BLaER1 treated with 17β-estradiol and CSF1 and Interleukin-3, amounts not matched to agents 10 nM and 100 nM (cell line): ENCODE measurements around the gene ALK.
"Not testable (repeated sequence)": the region's sequence is repeated elsewhere in the genome, so short reads cannot be mapped to it uniquely, and the experiment has no call there.

ENCODE experiments used
- H3K27ac ChIP-seq, 11 experiments: shearing (Covaris generic); formaldehyde crosslinking; 2 replicates each; pipeline ENCODE4 v1.8.1; 2022
- H3K27me3 ChIP-seq, 11 experiments: shearing (Covaris generic); formaldehyde crosslinking; 2 replicates each; pipeline ENCODE4 v1.8.1; 2022
- H3K36me3 ChIP-seq, 11 experiments: shearing (Covaris generic); formaldehyde crosslinking; 2 replicates each; pipeline ENCODE4 v1.8.1; 2022
- H3K4me1 ChIP-seq, 10 experiments: shearing (Covaris generic); formaldehyde crosslinking; 2 replicates each; pipeline ENCODE4 v1.8.1; 2022
- H3K4me2 ChIP-seq, 11 experiments: shearing (Covaris generic); formaldehyde crosslinking; 2 replicates each; pipeline ENCODE4 v1.8.1; 2022
- H3K4me3 ChIP-seq, 10 experiments: shearing (Covaris generic); formaldehyde crosslinking; 2 replicates each; pipeline ENCODE4 v1.8.1; 2022
- H3K9ac ChIP-seq, 11 experiments: shearing (Covaris generic); formaldehyde crosslinking; 2 replicates each; pipeline ENCODE4 v1.8.1; 2022
- H3K9me3 ChIP-seq, 11 experiments: shearing (Covaris generic); formaldehyde crosslinking; replicated peaks in 1 of 11; 2 replicates each; pipeline ENCODE4 v1.8.1; 2022
- H4K20me1 ChIP-seq, 11 experiments: shearing (Covaris generic); formaldehyde crosslinking; 2 replicates each; pipeline ENCODE4 v1.8.1; 2022
- Cebpa-rat ChIP-seq, 11 experiments: shearing (Covaris generic); IDR thresholded peaks; 2 replicates each; pipeline ENCODE4 v1.8.1; 2022

ALK gene

DNA sequence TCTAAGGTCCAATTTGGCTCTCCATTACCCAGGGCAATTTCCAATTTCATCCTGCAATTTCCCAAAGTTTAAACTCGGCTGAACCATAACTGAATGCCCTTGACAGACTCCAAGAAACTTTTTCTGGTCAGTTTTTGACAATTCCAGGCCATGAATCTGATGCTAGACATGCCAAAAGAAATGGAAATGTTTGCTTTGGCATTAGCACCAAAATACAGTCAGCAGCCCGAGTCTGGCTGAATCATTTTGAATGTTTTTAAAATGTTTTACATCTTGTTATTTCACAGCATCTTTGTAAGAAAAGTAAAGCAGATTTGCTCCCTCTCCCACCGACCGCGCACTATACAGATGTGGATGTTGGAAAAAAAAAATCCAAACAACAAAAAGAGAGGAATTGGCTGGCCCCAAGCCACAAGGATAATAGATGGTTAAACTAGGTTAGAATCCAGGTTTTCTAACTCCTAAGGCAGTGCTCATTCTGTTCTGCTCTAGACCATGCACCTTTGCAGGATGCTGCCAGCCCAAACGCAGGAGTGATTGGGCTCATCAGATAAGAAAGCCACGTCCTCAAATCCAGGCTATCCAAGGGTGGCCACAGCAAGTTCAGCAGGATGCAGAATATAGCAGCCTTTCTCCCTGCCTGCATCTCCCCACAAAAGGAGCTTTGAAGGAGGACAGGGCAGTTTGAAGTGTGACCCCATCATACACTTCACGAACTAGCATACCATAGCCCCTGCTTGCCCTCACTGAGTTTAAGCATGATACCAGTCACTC is 167.5 kb downstream of the ALK start:
- Histone ChIP-seq H3K27me3 (no peaks in the 10 kb centered on the region), H3K4me1 (peaks cover 0 to 3% (median 0%) of the 10 kb centered on the region in 10 experiments; a peak in 4 of 20 replicates), H3K4me2 (no peak overlapping the region), H3K36me3 (no peaks in the 10 kb centered on the region), H3K27ac (no peak overlapping the region), H3K4me3 (no peak overlapping the region), H3K9me3 (no peaks in the 10 kb centered on the region), H3K9ac (no peak overlapping the region), H4K20me1 (no peaks in the 10 kb centered on the region; a peak in 1 of 22 replicates)
- TF ChIP-seq Cebpa-rat (IDR thresholded peaks at IDR 0.05), result no peak

GRCh38 chr2:29751390-29751789 is 170.0 kb downstream of the ALK start:
- no peaks in the 10 kb centered on the region; a peak in 1 of 22 replicates for H4K20me1 ChIP-seq
- H3K4me1 ChIP-seq, result peaks cover 10 to 18% (median 15%) of the 10 kb centered on the region in 10 experiments; a peak in 19 of 20 replicates
- no peaks in the 10 kb centered on the region for H3K9me3 ChIP-seq
- no peak overlapping the region for H3K27ac ChIP-seq
- H3K4me3 ChIP-seq, result no peak overlapping the region
- H3K9ac ChIP-seq, result no peak overlapping the region
- no peak for TF ChIP-seq Cebpa-rat (IDR thresholded peaks at IDR 0.05)
- H3K27me3 ChIP-seq, result no peaks in the 10 kb centered on the region
- no peak overlapping the region for H3K4me2 ChIP-seq
- no peaks in the 10 kb centered on the region for H3K36me3 ChIP-seq

DNA sequence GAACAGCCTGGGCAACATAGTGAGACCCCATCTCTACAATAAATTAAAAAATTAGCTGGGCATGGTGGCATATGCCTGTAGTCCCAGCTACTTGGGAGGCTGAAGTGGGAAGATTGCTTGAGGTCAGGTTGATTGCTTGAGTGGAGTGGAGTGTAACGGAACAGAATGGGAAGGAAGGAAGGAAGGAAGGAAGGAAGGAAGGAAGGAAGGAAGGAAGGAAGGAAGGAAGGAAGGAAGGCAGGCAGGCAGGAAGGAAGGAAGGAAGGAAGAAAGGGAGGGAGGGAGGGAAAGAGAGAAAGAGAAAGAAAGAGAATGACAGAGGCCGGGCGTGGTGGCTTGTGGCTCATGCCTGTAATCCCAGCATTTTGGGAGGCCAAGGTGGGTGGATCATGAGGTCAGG is 170.9 kb downstream of the ALK start:
- peaks cover 10 to 18% (median 15%) of the 10 kb centered on the region in 10 experiments; a peak in 19 of 20 replicates for H3K4me1 ChIP-seq
- H3K27me3 ChIP-seq, H3K4me3 ChIP-seq, H3K9ac ChIP-seq, H4K20me1 ChIP-seq, H3K27ac ChIP-seq, H3K36me3 ChIP-seq, H3K4me2 ChIP-seq, H3K9me3 ChIP-seq: not testable (repeated sequence)

DNA sequence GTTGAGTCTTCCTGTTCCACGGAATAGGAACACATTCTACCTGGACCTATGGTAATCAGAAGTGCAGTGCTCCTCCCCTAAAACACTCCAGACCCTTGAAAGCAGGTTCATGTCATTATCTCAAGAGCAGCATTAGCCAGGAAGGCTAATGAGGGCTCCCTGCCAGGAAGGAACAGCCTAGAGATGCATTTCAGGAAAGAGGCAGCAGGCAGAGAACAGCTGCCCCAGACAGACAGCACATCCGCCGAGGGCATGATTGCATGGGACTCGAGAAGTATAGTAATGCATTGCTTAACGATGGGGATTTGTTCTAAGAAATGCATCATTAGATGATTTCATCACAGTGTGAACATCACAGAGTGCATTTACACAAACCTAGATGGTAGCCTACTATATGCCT is 171.5 kb downstream of the ALK start:
- TF ChIP-seq Cebpa-rat (IDR thresholded peaks at IDR 0.05), result no peak
- no peaks in the 10 kb centered on the region for H3K36me3 ChIP-seq
- H3K4me2 ChIP-seq, result no peak overlapping the region
- H3K4me1 ChIP-seq, result peaks cover 10 to 23% (median 15%) of the 10 kb centered on the region in 10 experiments; a peak in 19 of 20 replicates
- H3K27me3 ChIP-seq, result no peaks in the 10 kb centered on the region
- H3K27ac ChIP-seq, result no peak overlapping the region
- H3K9me3 ChIP-seq, result no peaks in the 10 kb centered on the region
- H3K9ac ChIP-seq, result no peak overlapping the region
- no peaks in the 10 kb centered on the region for H4K20me1 ChIP-seq
- no peak overlapping the region for H3K4me3 ChIP-seq

- no peak overlapping the region for H3K27ac ChIP-seq
- peaks cover 10 to 25% (median 15%) of the 10 kb centered on the region in 10 experiments; a peak in 19 of 20 replicates for H3K4me1 ChIP-seq
- no peaks in the 10 kb centered on the region for H3K9me3 ChIP-seq
- no peaks in the 10 kb centered on the region for H3K36me3 ChIP-seq
- no peak overlapping the region for H3K9ac ChIP-seq
- no peaks in the 10 kb centered on the region for H3K27me3 ChIP-seq
- peak overlapping the region in 4 of 11 experiments; percentile 17 to 60 (median 44); a peak in 1 of 22 replicates for H3K4me2 ChIP-seq
- TF ChIP-seq Cebpa-rat (IDR thresholded peaks at IDR 0.05), result no peak
- no peaks in the 10 kb centered on the region for H4K20me1 ChIP-seq
- no peak overlapping the region for H3K4me3 ChIP-seq
Observed at GRCh38 chr2:29749041-29749440, 172.3 kb downstream of the ALK start.

- Histone ChIP-seq H4K20me1 (no peaks in the 10 kb centered on the region), H3K36me3 (no peaks in the 10 kb centered on the region), H3K27ac (no peak overlapping the region), H3K4me2 (peak overlapping the region; percentile 7 to 60 (median 37); a peak in 19 of 22 replicates), H3K9me3 (no peaks in the 10 kb centered on the region), H3K4me3 (no peak overlapping the region), H3K9ac (no peak overlapping the region), H3K27me3 (no peaks in the 10 kb centered on the region), H3K4me1 (peaks cover 10 to 25% (median 15%) of the 10 kb centered on the region in 10 experiments; a peak in 19 of 20 replicates)
- no peak for TF ChIP-seq Cebpa-rat (IDR thresholded peaks at IDR 0.05)
Observed at GRCh38 chr2:29747786-29748470, 173.5 kb downstream of the ALK start.

DNA sequence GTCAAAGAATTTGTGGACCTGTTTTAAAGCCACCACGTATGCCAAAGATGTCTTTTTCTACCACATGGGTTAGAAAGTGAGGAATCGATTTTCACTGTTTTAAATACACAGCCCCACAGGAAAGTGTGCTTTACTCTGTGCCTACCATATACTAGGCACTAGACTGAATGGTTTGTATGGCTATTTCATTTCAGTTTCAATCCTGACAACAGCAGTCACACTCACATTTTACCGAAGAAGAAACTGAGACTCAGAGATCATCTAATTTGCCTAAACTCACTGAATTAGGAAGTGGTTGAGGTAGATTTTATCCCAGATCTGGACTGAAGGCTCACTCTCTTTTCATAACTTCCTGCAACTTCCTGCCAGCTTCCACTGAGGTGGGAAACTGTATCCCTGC is 176.4 kb downstream of the ALK start:
- Histone ChIP-seq H3K27me3 (no peaks in the 10 kb centered on the region), H3K4me2 (peak overlapping the region in 1 of 11 experiments; percentile 23; a peak in 1 of 22 replicates), H3K9me3 (no peaks in the 10 kb centered on the region), H3K36me3 (no peaks in the 10 kb centered on the region), H3K4me1 (peaks cover 10 to 25% (median 15%) of the 10 kb centered on the region in 10 experiments; a peak in 19 of 20 replicates), H3K9ac (no peak overlapping the region), H3K27ac (no peak overlapping the region), H3K4me3 (no peak overlapping the region), H4K20me1 (no peaks in the 10 kb centered on the region)
- no peak for TF ChIP-seq Cebpa-rat (IDR thresholded peaks at IDR 0.05)

- H3K4me1 ChIP-seq, result peaks cover 10 to 19% (median 12%) of the 10 kb centered on the region in 10 experiments; a peak in 19 of 20 replicates
- H3K4me3 ChIP-seq, result no peak overlapping the region
- no peaks in the 10 kb centered on the region for H3K27me3 ChIP-seq
- H3K27ac ChIP-seq, result no peak overlapping the region
- H3K4me2 ChIP-seq, result no peak overlapping the region
- H3K9me3 ChIP-seq, result no peaks in the 10 kb centered on the region
- no peak overlapping the region for H3K9ac ChIP-seq
- H4K20me1 ChIP-seq, result no peaks in the 10 kb centered on the region
- H3K36me3 ChIP-seq, result no peaks in the 10 kb centered on the region
- no peak for TF ChIP-seq Cebpa-rat (IDR thresholded peaks at IDR 0.05)
Observed at GRCh38 chr2:29743516-29743915, 177.9 kb downstream of the ALK start.

- Histone ChIP-seq H4K20me1 (no peaks in the 10 kb centered on the region), H3K4me2 (no peak overlapping the region), H3K9me3 (no peaks in the 10 kb centered on the region), H3K9ac (no peak overlapping the region), H3K4me3 (no peak overlapping the region), H3K27ac (no peak overlapping the region), H3K27me3 (no peaks in the 10 kb centered on the region), H3K4me1 (peaks cover 2 to 10% (median 3%) of the 10 kb centered on the region in 10 experiments; a peak in 17 of 20 replicates), H3K36me3 (no peaks in the 10 kb centered on the region)
- no peak for TF ChIP-seq Cebpa-rat (IDR thresholded peaks at IDR 0.05)
Observed at GRCh38 chr2:29742656-29743055, 178.7 kb downstream of the ALK start.
